ENCODE measurements around the gene COMT.

The COMT gene

DNA sequence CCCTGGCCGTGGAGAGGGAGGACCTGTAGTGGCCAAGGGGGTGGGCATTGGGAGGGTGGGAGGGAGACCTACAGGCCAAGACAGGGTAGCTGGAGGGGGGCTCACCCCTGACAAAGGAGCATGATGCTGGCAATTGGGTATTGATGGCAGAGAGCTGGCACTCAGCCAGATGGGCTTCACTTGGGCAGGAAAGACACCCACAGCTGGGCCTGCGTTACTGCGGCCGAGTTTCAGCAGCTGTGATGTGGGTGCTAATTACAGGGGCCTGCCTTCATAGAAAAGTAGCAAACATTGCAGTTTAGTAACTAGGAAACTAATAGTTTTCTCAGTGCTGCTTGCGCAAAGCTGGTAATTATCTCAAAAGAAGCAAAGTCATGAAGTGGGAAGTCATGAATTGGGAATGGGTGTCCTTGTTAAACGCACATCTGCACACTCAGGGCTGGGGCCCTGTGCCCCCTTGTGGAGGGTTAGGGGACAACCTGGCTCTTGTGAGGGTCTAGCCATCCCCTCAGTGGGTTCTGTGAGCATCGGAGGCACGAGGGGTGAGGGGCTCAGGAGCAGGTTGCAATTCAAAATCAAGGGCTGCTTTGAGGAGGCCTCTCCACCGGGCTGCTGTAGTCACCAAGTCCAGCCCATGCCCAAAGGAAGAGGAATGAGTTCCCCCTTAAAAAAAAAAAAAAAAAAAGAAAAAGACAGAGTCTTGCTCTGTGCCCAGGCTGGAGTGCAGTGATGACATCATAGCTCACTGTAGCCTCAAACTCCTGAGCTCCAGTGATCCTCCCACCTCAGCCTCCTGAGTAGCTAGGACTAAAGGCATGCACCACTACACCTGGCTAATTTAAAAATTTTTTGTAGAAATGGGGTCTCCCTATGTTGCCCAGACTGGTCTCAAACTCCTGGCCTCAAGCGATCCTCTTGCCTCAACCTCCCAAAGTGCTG is 24.5 kb downstream of the COMT start:
- peaks cover 13% of the 10 kb centered on the region for H3K36me3 ChIP-seq (ENCODE audit: control insufficient read depth, insufficient read depth, low read length)

DNA sequence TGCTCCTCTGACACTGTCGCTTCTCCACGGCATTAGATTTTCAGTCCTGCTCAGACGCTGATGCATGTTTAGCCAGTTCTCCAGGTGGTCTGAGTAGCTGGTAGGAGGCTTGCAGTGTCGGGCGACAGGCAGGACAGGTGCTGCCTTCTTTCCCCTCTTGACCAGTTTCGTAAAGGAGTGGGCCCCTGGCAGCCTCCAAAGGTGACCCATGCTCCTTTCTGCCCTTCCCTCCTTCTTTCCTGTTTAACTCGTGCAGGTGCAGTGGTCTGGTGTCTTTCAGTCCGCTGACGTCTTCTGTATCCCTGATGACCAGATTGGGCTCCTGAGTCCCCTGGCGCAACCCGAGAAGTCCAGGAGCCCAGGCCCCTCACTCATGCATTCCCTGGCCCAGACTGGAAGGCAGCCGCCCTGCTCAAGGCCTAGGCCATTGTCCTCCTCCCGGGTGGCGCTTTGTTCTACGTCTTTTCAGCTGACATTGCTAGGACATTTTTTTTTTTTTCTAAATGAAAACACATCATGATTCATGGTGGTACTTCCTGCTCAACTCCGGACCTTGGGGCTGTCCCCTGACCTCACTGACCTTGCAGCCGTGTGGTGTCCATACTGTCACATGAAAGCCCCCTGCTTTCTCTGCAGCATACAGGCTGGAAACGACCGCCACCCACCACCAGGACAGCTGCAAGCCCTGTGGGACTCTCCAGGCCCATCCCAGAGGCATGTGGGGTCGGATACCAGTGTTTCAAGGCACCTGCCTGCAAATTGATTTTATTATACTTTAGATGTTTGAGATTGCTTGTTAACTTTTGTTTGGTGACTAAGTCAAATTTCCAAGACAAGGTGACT is 25.6 kb downstream of the COMT start:
- no peaks in the 10 kb centered on the region for H3K9me3 ChIP-seq (ENCODE audit: control insufficient read depth, insufficient read depth, low read depth, low read length)
- no peak overlapping the region for H3K9ac ChIP-seq (ENCODE audit: low read length)
- no peak overlapping the region for H3K27ac ChIP-seq (ENCODE audit: low read depth, low read length)
- no peak overlapping the region for H3K4me3 ChIP-seq (ENCODE audit: low read depth, low read length)
- H3K27me3 ChIP-seq (ENCODE audit: control insufficient read depth, insufficient read depth, low read length): peaks cover 4% of the 10 kb centered on the region; the same call in 1 of the 2 replicates
- peaks cover 13% of the 10 kb centered on the region for H3K4me1 ChIP-seq (ENCODE audit: control insufficient read depth, insufficient read depth, low read length)
- H3K36me3 ChIP-seq (ENCODE audit: control insufficient read depth, insufficient read depth, low read length): peaks cover 22% of the 10 kb centered on the region

More for the DNA sequence above, 24.5 kb downstream of the COMT start:
- H3K27ac ChIP-seq (ENCODE audit: low read depth, low read length): no peak overlapping the region
- H3K4me3 ChIP-seq (ENCODE audit: low read depth, low read length): no peak overlapping the region
- H3K27me3 ChIP-seq (ENCODE audit: control insufficient read depth, insufficient read depth, low read length): peaks cover 4% of the 10 kb centered on the region; the same call in 1 of the 2 replicates
- peaks cover 13% of the 10 kb centered on the region for H3K4me1 ChIP-seq (ENCODE audit: control insufficient read depth, insufficient read depth, low read length)
- no peak overlapping the region for H3K9ac ChIP-seq (ENCODE audit: low read length)
- H3K9me3 ChIP-seq (ENCODE audit: control insufficient read depth, insufficient read depth, low read depth, low read length): no peaks in the 10 kb centered on the region

GRCh38 chr22:19967850-19968449 is 26.4 kb downstream of the COMT start:
- Histone ChIP-seq H3K36me3 (ENCODE audit: control insufficient read depth, insufficient read depth, low read length) (peaks cover 29% of the 10 kb centered on the region), H3K4me3 (ENCODE audit: low read depth, low read length) (no peak overlapping the region), H3K4me1 (ENCODE audit: control insufficient read depth, insufficient read depth, low read length) (peaks cover 8% of the 10 kb centered on the region)

DNA sequence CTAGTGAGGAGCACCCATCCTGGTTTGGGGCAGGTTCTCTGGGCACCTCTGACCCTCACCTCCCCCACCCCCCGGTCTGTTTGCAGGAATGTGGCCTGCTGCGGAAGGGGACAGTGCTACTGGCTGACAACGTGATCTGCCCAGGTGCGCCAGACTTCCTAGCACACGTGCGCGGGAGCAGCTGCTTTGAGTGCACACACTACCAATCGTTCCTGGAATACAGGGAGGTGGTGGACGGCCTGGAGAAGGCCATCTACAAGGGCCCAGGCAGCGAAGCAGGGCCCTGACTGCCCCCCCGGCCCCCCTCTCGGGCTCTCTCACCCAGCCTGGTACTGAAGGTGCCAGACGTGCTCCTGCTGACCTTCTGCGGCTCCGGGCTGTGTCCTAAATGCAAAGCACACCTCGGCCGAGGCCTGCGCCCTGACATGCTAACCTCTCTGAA is 26.9 kb downstream of the COMT start:
- H3K4me1 ChIP-seq (ENCODE audit: control insufficient read depth, insufficient read depth, low read length): peaks cover 3% of the 10 kb centered on the region
- H3K36me3 ChIP-seq (ENCODE audit: control insufficient read depth, insufficient read depth, low read length): peaks cover 35% of the 10 kb centered on the region
- H3K9ac ChIP-seq (ENCODE audit: low read length): no peak overlapping the region
- no peaks in the 10 kb centered on the region for H3K9me3 ChIP-seq (ENCODE audit: control insufficient read depth, insufficient read depth, low read depth, low read length)
- H3K27me3 ChIP-seq (ENCODE audit: control insufficient read depth, insufficient read depth, low read length): peaks cover 4% of the 10 kb centered on the region; the same call in 1 of the 2 replicates
- no peak overlapping the region for H3K27ac ChIP-seq (ENCODE audit: low read depth, low read length)
- no peak overlapping the region for H3K4me3 ChIP-seq (ENCODE audit: low read depth, low read length)

More at GRCh38 chr22:19967850-19968449, 26.4 kb downstream of the COMT start:
- Histone ChIP-seq H3K27me3 (ENCODE audit: control insufficient read depth, insufficient read depth, low read length) (peaks cover 4% of the 10 kb centered on the region; the same call in 1 of the 2 replicates), H3K27ac (ENCODE audit: low read depth, low read length) (no peak overlapping the region), H3K9ac (ENCODE audit: low read length) (no peak overlapping the region), H3K9me3 (ENCODE audit: control insufficient read depth, insufficient read depth, low read depth, low read length) (no peaks in the 10 kb centered on the region)

GRCh38 chr22:19969141-19969928 is 27.8 kb downstream of the COMT start:
- Histone ChIP-seq H3K27ac (ENCODE audit: low read depth, low read length) (no peak overlapping the region), H3K9ac (ENCODE audit: low read length) (no peak overlapping the region), H3K9me3 (ENCODE audit: control insufficient read depth, insufficient read depth, low read depth, low read length) (no peaks in the 10 kb centered on the region), H3K4me3 (ENCODE audit: low read depth, low read length) (no peak overlapping the region), H3K36me3 (ENCODE audit: control insufficient read depth, insufficient read depth, low read length) (peaks cover 39% of the 10 kb centered on the region), H3K27me3 (ENCODE audit: control insufficient read depth, insufficient read depth, low read length) (no peaks in the 10 kb centered on the region), H3K4me1 (ENCODE audit: control insufficient read depth, insufficient read depth, low read length) (no peaks in the 10 kb centered on the region)

GRCh38 chr22:19970031-19970478 is 28.5 kb downstream of the COMT start:
- peaks cover 39% of the 10 kb centered on the region for H3K36me3 ChIP-seq (ENCODE audit: control insufficient read depth, insufficient read depth, low read length)
- no peak overlapping the region for H3K27ac ChIP-seq (ENCODE audit: low read depth, low read length)
- no peak overlapping the region for H3K9ac ChIP-seq (ENCODE audit: low read length)
- H3K4me1 ChIP-seq (ENCODE audit: control insufficient read depth, insufficient read depth, low read length): peaks cover 5% of the 10 kb centered on the region
- H3K4me3 ChIP-seq (ENCODE audit: low read depth, low read length): no peak overlapping the region
- H3K9me3 ChIP-seq (ENCODE audit: control insufficient read depth, insufficient read depth, low read depth, low read length): no peaks in the 10 kb centered on the region
- no peaks in the 10 kb centered on the region for H3K27me3 ChIP-seq (ENCODE audit: control insufficient read depth, insufficient read depth, low read length)

- Histone ChIP-seq H3K4me3 (ENCODE audit: low read depth, low read length) (no peak overlapping the region), H3K4me1 (ENCODE audit: control insufficient read depth, insufficient read depth, low read length) (peaks cover 10% of the 10 kb centered on the region), H3K9ac (ENCODE audit: low read length) (no peak overlapping the region), H3K9me3 (ENCODE audit: control insufficient read depth, insufficient read depth, low read depth, low read length) (no peaks in the 10 kb centered on the region), H3K36me3 (ENCODE audit: control insufficient read depth, insufficient read depth, low read length) (peaks cover 39% of the 10 kb centered on the region), H3K27ac (ENCODE audit: low read depth, low read length) (no peak overlapping the region), H3K27me3 (ENCODE audit: control insufficient read depth, insufficient read depth, low read length) (no peaks in the 10 kb centered on the region)
These were observed 29.1 kb downstream of the COMT start for GRCh38 chr22:19970479-19971275.

GRCh38 chr22:19971276-19972124 is 29.9 kb downstream of the COMT start:
- Histone ChIP-seq H3K36me3 (ENCODE audit: control insufficient read depth, insufficient read depth, low read length) (peaks cover 39% of the 10 kb centered on the region), H3K9ac (ENCODE audit: low read length) (no peak overlapping the region), H3K27ac (ENCODE audit: low read depth, low read length) (no peak overlapping the region)

DNA sequence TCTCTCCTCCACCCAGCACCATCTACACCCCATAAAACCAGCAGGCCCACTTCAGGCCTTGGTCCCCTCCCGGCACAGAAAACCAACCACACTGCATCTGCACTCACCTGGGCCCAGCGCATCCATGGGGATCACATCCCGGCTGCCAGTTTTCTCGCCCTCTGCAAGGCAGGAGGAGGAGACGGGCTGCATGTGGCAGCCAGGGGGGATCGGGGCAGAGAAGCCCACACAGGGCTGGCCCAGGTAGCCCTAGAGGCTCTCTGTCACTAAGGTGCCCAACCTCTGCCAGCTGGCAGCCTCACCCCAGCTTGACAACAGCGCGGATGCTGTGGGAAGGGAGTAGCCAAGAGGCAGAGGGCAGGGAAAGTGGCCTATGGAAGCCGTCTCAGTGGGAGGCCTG is 30.7 kb downstream of the COMT start:
- no peak overlapping the region for H3K4me3 ChIP-seq (ENCODE audit: low read depth, low read length)
- peaks cover 43% of the 10 kb centered on the region for H3K36me3 ChIP-seq (ENCODE audit: control insufficient read depth, insufficient read depth, low read length)
- no peaks in the 10 kb centered on the region for H3K9me3 ChIP-seq (ENCODE audit: control insufficient read depth, insufficient read depth, low read depth, low read length)
- H3K27ac ChIP-seq (ENCODE audit: low read depth, low read length): no peak overlapping the region
- peaks cover 10% of the 10 kb centered on the region for H3K4me1 ChIP-seq (ENCODE audit: control insufficient read depth, insufficient read depth, low read length)
- no peaks in the 10 kb centered on the region for H3K27me3 ChIP-seq (ENCODE audit: control insufficient read depth, insufficient read depth, low read length)
- no peak overlapping the region for H3K9ac ChIP-seq (ENCODE audit: low read length)

More at GRCh38 chr22:19971276-19972124, 29.9 kb downstream of the COMT start:
- no peaks in the 10 kb centered on the region for H3K27me3 ChIP-seq (ENCODE audit: control insufficient read depth, insufficient read depth, low read length)
- H3K4me1 ChIP-seq (ENCODE audit: control insufficient read depth, insufficient read depth, low read length): peaks cover 10% of the 10 kb centered on the region
- H3K9me3 ChIP-seq (ENCODE audit: control insufficient read depth, insufficient read depth, low read depth, low read length): no peaks in the 10 kb centered on the region
- no peak overlapping the region for H3K4me3 ChIP-seq (ENCODE audit: low read depth, low read length)

Data from HUES6 (cell line).